OCI-M2 (cell line): ENCODE results near the gene CHML.

Experiments used
- DNase-seq: peaks from one replicate; lab custom pipeline; 2025; ENCODE audit not compliant: unreplicated experiment; lab: John Stamatoyannopoulos, UW

CHML gene

DNA sequence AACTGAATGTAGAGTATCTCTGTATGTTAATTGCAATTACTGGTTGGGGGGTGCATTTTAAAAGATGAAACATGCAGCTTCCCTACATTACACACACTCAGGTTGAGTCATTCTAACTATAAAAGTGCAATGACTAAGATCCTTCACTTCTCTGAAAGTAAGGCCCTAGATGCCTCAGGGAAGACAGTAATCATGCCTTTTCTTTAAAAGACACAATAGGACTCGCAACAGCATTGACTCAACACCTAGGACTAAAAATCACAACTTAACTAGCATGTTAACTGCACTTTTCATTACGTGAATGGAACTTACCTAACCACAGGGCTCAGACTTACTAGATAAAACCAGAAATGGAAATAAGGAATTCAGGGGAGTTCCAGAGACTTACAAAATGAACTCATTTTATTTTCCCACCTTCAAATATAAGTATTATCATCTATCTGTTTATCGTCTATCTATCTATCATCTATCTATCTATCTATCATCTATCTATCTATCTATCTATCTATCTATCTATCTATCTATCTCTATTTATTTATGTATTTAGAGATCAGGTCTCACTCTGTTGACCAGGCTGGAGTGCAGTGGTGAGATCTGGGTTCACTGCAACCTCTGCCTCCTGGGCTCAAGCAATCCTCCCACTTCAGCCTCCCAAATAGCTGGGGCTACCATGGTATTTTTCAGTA, 47.8 kb downstream of the CHML start:
- DNase-seq, result no peak

DNA sequence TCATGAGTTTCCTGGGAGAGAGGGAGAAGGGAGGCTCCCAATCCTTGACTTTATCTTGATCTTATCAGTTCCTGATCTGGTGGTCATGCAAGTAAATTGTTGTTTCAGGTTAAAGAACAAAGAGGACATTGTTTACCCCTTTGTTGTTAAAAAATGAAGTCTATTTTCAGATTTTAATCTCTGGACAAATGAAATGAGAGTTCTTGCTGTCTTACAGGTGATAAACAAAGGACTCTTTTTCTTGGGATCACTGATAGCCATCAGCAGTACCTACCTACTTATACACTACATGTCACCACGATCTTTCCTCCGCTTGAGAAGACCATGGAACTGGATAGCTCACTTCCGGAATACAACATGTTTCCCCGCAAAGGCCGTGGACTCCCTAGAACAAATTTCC, 48.4 kb downstream of the CHML start:
- no peak for DNase-seq

DNA sequence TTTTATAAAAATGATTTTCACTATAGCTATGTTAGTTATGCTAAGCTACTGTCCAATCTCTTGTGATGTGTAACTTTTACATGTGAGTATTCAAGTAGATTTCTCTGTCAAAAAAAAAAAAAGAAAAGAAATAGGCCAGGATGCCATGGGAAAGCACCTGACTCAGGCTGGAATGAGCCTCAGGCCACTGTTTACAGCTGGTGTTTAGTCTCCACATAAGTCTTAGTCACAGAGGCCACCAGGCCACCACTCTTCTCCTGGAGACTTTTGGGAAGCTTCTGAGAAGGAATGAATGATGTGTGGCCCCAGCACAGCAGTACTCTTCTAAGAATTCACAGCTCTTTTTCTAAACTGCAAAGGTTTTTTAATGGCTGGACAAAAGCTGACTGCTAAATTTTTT, 48.9 kb downstream of the CHML start:
- DNase-seq, result no peak

DNA sequence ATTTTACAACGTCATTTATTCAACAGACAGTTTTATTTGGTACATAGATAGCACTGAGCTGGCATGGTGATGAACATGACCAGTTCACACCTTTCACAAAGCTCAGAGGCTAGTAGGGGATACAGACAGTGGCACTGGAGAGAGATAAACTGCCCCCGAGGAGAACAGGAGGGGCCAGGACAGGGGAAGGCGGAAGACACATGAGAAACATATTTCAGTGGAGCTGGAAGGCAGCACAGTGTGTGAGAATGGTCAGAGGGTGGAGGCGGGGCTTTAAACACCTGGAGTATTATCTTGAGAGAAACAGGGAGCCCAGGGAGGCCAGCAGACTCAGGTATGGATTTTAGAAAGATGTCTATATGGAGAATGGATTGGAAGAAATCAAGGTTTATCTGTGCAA, 49.5 kb downstream of the CHML start:
- DNase-seq, result no peak
